Cardiac muscle cell (in vitro differentiated cells and primary cell): ENCODE results near the gene RUNDC3A. TPM values are rescaled to one million over a fixed set of nuclear protein-coding genes. Genes with fewer than 3 reads are reported as not detected.

ENCODE experiments used
- DNase-seq, 2 donors: peaks; one replicate each; pipeline versions ENCODE4 v3.0.0 to v3.0.0-alpha.2; 2010 to 2017; ENCODE audit warnings: low read depth in 1 of 2, low spot score in 1 of 2
- H3K27ac ChIP-seq: fragments of 200-600 bp; sonication (generic); 2 replicates; pipeline ENCODE4 v1.5.1; 2016
- H3K27me3 ChIP-seq: fragments of 200-600 bp; sonication (generic); 2 replicates; pipeline ENCODE4 v1.6.0; 2016; ENCODE audit warnings: control low read depth
- H3K36me3 ChIP-seq: fragments of 200-600 bp; sonication (generic); 2 replicates; pipeline ENCODE4 v1.5.1; 2016; ENCODE audit warnings: control low read depth
- H3K4me1 ChIP-seq: fragments of 200-600 bp; sonication (generic); 2 replicates; pipeline ENCODE4 v1.8.1; 2017; ENCODE audit warnings: low read depth, mild to moderate bottlenecking, mixed run types
- H3K4me3 ChIP-seq: fragments of 200-600 bp; sonication (generic); 2 replicates; pipeline ENCODE4 v1.5.1; 2016; ENCODE audit warnings: mild to moderate bottlenecking
- H3K9me3 ChIP-seq: fragments of 200-600 bp; sonication (generic); 2 replicates; pipeline ENCODE4 v1.5.1; 2017; ENCODE audit warnings: low read depth, mild to moderate bottlenecking, control low read depth
- CTCF ChIP-seq: IDR thresholded peaks from 2 replicates; pipeline ENCODE4 v1.5.1; 2012; ENCODE audit warnings: low read depth, mild to moderate bottlenecking, low read length
- polyA plus RNA-seq: library from polyadenylated mRNA; unstranded; fragments of >200 nt; fragmentation: Nextera tagmentation; extraction: Ambion mirVana; gene quantifications from 2 replicates; pipeline ENCODE4 v1.2.1, GENCODE V29; 2016
- total RNA-seq: library from RNA; depleted of rRNA; stranded (reverse); fragments of >200 nt; gene quantifications from 2 replicates; pipeline ENCODE4 v1.2.3, GENCODE V29; 2016

Gene RUNDC3A
- total and polyA plus RNA-seq, 2 experiments from 2014 or later, result 1.9 to 5.8 TPM

GRCh38 chr17:44358066-44358465 is 49.7 kb downstream of the RUNDC3A start:
- no peak for DNase-seq
- Histone ChIP-seq H3K4me1 (peaks cover 30% of the 10 kb centered on the region), H3K4me3 (no peak overlapping the region), H3K36me3 (no peaks in the 10 kb centered on the region), H3K27me3 (no peaks in the 10 kb centered on the region), H3K27ac (no peak overlapping the region), H3K9me3 (no peaks in the 10 kb centered on the region)
- TF ChIP-seq CTCF, result no peak

GRCh38 chr17:44359006-44359405 is 50.6 kb downstream of the RUNDC3A start:
- no peak overlapping the region for H3K27ac ChIP-seq
- H3K4me1 ChIP-seq, result peaks cover 30% of the 10 kb centered on the region
- no peak overlapping the region for H3K4me3 ChIP-seq

GRCh38 chr17:44359458-44360143 is 51.2 kb downstream of the RUNDC3A start:
- Histone ChIP-seq H3K4me3 (no peak overlapping the region), H3K4me1 (peaks cover 30% of the 10 kb centered on the region), H3K27me3 (peaks cover under 1% of the 10 kb centered on the region), H3K36me3 (no peaks in the 10 kb centered on the region), H3K27ac (no peak overlapping the region), H3K9me3 (no peaks in the 10 kb centered on the region)
- TF ChIP-seq CTCF, result no peak
- no peak for DNase-seq

More at GRCh38 chr17:44359006-44359405, 50.6 kb downstream of the RUNDC3A start:
- no peaks in the 10 kb centered on the region for H3K9me3 ChIP-seq
- H3K27me3 ChIP-seq, result no peaks in the 10 kb centered on the region
- no peak for DNase-seq
- H3K36me3 ChIP-seq, result no peaks in the 10 kb centered on the region
- no peak for TF ChIP-seq CTCF

GRCh38 chr17:44360144-44360533 is 51.7 kb downstream of the RUNDC3A start:
- H3K9me3 ChIP-seq, result no peaks in the 10 kb centered on the region
- H3K27me3 ChIP-seq, result peaks cover 6% of the 10 kb centered on the region
- H3K4me3 ChIP-seq, result no peak overlapping the region
- no peaks in the 10 kb centered on the region for H3K36me3 ChIP-seq
- no peak for TF ChIP-seq CTCF
- DNase-seq, result no peak
- H3K4me1 ChIP-seq, result peaks cover 30% of the 10 kb centered on the region
- H3K27ac ChIP-seq, result no peak overlapping the region

GRCh38 chr17:44360826-44361225 is 52.4 kb downstream of the RUNDC3A start:
- Histone ChIP-seq H3K27me3 (peaks cover 11% of the 10 kb centered on the region), H3K4me1 (peaks cover 30% of the 10 kb centered on the region), H3K36me3 (no peaks in the 10 kb centered on the region), H3K27ac (no peak overlapping the region), H3K4me3 (no peak overlapping the region), H3K9me3 (no peaks in the 10 kb centered on the region)
- TF ChIP-seq CTCF, result no peak
- DNase-seq, result peak; percentile 42 to 63
